HEK293 (cell line): Measurements from ENCODE around the gene IGF1R.
A peak's percentile ranks its signal among the peaks of the same experiment; 100 is the strongest.

Experiments
- ATF2 ChIP-seq: fragments of 450-650 bp; formaldehyde crosslinking; IDR thresholded peaks from 2 replicates; pipeline ENCODE4 v1.5.1; 2016; ENCODE audit warnings: missing biosample characterization, missing genetic modification characterization, low read depth
- MYNN ChIP-seq: fragments of 450-650 bp; formaldehyde crosslinking; IDR thresholded peaks from 2 replicates; pipeline ENCODE4 v1.5.1; 2016; ENCODE audit warnings: missing biosample characterization, missing genetic modification characterization, borderline replicate concordance
- MZF1 ChIP-seq: fragments of 450-650 bp; formaldehyde crosslinking; IDR thresholded peaks from 2 replicates; pipeline ENCODE4 v1.5.1; 2017; ENCODE audit warnings: missing biosample characterization, missing genetic modification characterization, borderline replicate concordance
- PRDM10 ChIP-seq: fragments of 450-650 bp; formaldehyde crosslinking; IDR thresholded peaks from 2 replicates; pipeline ENCODE4 v1.5.1; 2016; ENCODE audit warnings: missing biosample characterization, missing genetic modification characterization
- PRDM4 ChIP-seq: fragments of 450-650 bp; formaldehyde crosslinking; IDR thresholded peaks from 2 replicates; pipeline ENCODE4 v1.5.1; 2017; ENCODE audit warnings: missing biosample characterization, missing genetic modification characterization
- SETDB1 ChIP-seq: IDR thresholded peaks from one replicate; pipeline ENCODE4 v1.6.1; 2017; ENCODE audit warnings: mild to moderate bottlenecking, low read length, moderate library complexity, mixed read lengths; ENCODE audit not compliant: insufficient read length
- SP2 ChIP-seq: fragments of 450-650 bp; formaldehyde crosslinking; IDR thresholded peaks from 2 replicates; pipeline ENCODE4 v1.5.1; 2016; ENCODE audit warnings: missing biosample characterization, missing genetic modification characterization
- SP3 ChIP-seq: fragments of 450-650 bp; formaldehyde crosslinking; IDR thresholded peaks from 2 replicates; pipeline ENCODE4 v1.5.1; 2016; ENCODE audit warnings: missing biosample characterization, missing genetic modification characterization
- SP7 ChIP-seq: fragments of 450-650 bp; formaldehyde crosslinking; IDR thresholded peaks from 2 replicates; pipeline ENCODE4 v1.5.1; 2016; ENCODE audit warnings: missing biosample characterization, missing genetic modification characterization
- ZBTB1 ChIP-seq: fragments of 450-650 bp; formaldehyde crosslinking; IDR thresholded peaks from 2 replicates; pipeline ENCODE4 v1.5.1; 2016; ENCODE audit warnings: missing biosample characterization, missing genetic modification characterization
- ZBTB49 ChIP-seq: fragments of 450-650 bp; formaldehyde crosslinking; IDR thresholded peaks from 2 replicates; pipeline ENCODE4 v1.5.1; 2016; ENCODE audit warnings: missing biosample characterization, missing genetic modification characterization, low read depth
- ZBTB8A ChIP-seq: fragments of 450-650 bp; formaldehyde crosslinking; IDR thresholded peaks from 2 replicates; pipeline ENCODE4 v1.5.1; 2016; ENCODE audit warnings: missing biosample characterization, missing genetic modification characterization
- ZNF157 ChIP-seq: fragments of 450-650 bp; formaldehyde crosslinking; IDR thresholded peaks from 2 replicates; pipeline ENCODE4 v1.5.1; 2016; ENCODE audit warnings: missing biosample characterization, missing genetic modification characterization
- ZNF280D ChIP-seq: fragments of 450-650 bp; formaldehyde crosslinking; IDR thresholded peaks from 2 replicates; pipeline ENCODE4 v1.5.1; 2016; ENCODE audit warnings: missing biosample characterization, missing genetic modification characterization
- ZNF404 ChIP-seq: fragments of 450-650 bp; formaldehyde crosslinking; IDR thresholded peaks from 2 replicates; pipeline ENCODE4 v1.5.1; 2017; ENCODE audit warnings: missing biosample characterization, missing genetic modification characterization
- ZNF510 ChIP-seq: fragments of 450-650 bp; formaldehyde crosslinking; IDR thresholded peaks from 2 replicates; pipeline ENCODE4 v1.5.1; 2018; ENCODE audit warnings: mild to moderate bottlenecking, missing genetic modification characterization, missing biosample characterization; ENCODE audit not compliant: insufficient replicate concordance
- ZNF555 ChIP-seq: fragments of 450-650 bp; formaldehyde crosslinking; conservative IDR thresholded peaks from 2 replicates; pipeline ENCODE4 v1.5.1; 2017; ENCODE audit warnings: missing biosample characterization, mild to moderate bottlenecking, missing genetic modification characterization, inconsistent platforms
- ZNF585B ChIP-seq: fragments of 450-650 bp; formaldehyde crosslinking; IDR thresholded peaks from 2 replicates; pipeline ENCODE4 v1.5.1; 2016; ENCODE audit warnings: missing biosample characterization, missing genetic modification characterization
- ZNF645 ChIP-seq: fragments of 450-650 bp; formaldehyde crosslinking; IDR thresholded peaks from 2 replicates; pipeline ENCODE4; 2016; ENCODE audit warnings: missing biosample characterization, missing genetic modification characterization
- ZNF658 ChIP-seq: fragments of 450-650 bp; formaldehyde crosslinking; IDR thresholded peaks from 2 replicates; pipeline ENCODE4; 2016; ENCODE audit warnings: missing biosample characterization, missing genetic modification characterization
- ZNF704 ChIP-seq: fragments of 450-650 bp; formaldehyde crosslinking; IDR thresholded peaks from 2 replicates; pipeline ENCODE4 v1.5.1; 2016; ENCODE audit warnings: missing biosample characterization, missing genetic modification characterization
- ZSCAN5A ChIP-seq: fragments of 450-650 bp; formaldehyde crosslinking; IDR thresholded peaks from 2 replicates; pipeline ENCODE4 v1.5.1; 2016; ENCODE audit warnings: missing biosample characterization, missing genetic modification characterization
- ZXDB ChIP-seq: fragments of 450-650 bp; formaldehyde crosslinking; IDR thresholded peaks from 2 replicates; pipeline ENCODE4 v1.5.1; 2016; ENCODE audit warnings: missing biosample characterization, missing genetic modification characterization

IGF1R gene

GRCh38 chr15:98853161-98853560 lies 204.8 kb downstream of the IGF1R start (continued):
- TF ChIP-seq ZBTB1, result no peak
- TF ChIP-seq ZNF157 (tag by site-specific recombination), result no peak
- TF ChIP-seq MYNN (tag by site-specific recombination), result no peak
- no peak for TF ChIP-seq ATF2
- TF ChIP-seq ZBTB8A (tag by site-specific recombination), result peak; percentile 45; the same call in 1 of the 2 replicates
- peak; percentile 66 for TF ChIP-seq PRDM10
- no peak for TF ChIP-seq PRDM4 (tag by site-specific recombination)
- TF ChIP-seq ZNF658 (tag by site-specific recombination), result no peak
- TF ChIP-seq MZF1 (tag by site-specific recombination), result no peak
- TF ChIP-seq ZNF704 (tag by site-specific recombination), result no peak
- no peak for TF ChIP-seq ZNF585B (tag by site-specific recombination)
- peak; percentile 58 for TF ChIP-seq SP2 (tag by site-specific recombination)
- TF ChIP-seq ZBTB49 (tag by site-specific recombination), result no peak
- TF ChIP-seq ZSCAN5A, result no peak
- TF ChIP-seq SP3 (tag by site-specific recombination), result 0 out of 2 replicates have a peak, but pooled peaks have one; percentile 15
- no peak for TF ChIP-seq ZNF510 (tag by site-specific recombination)
- TF ChIP-seq SP7 (tag by site-specific recombination), result peak; percentile 34; the same call in 1 of the 2 replicates
- TF ChIP-seq ZNF280D (tag by site-specific recombination), result no peak
- TF ChIP-seq ZXDB (tag by site-specific recombination), result peak; percentile 70; the same call in 1 of the 2 replicates
- no peak for TF ChIP-seq ZNF404 (tag by site-specific recombination)
- no peak for TF ChIP-seq SETDB1
- TF ChIP-seq ZNF555 (tag by site-specific recombination), result no peak
- no peak for TF ChIP-seq ZNF645 (tag by site-specific recombination)
